Keratinocyte (primary cell): ENCODE data around the gene LMBR1.

ENCODE experiments used
- CTCF ChIP-seq, 3 experiments: IDR thresholded peaks in 1 of 3; conservative IDR thresholded peaks in 1 of 3; optimal IDR thresholded peaks in 1 of 3; 2 replicates in 2 of 3; 3 replicates in 1 of 3; pipeline versions ENCODE3 to v1.5.1; 2011; ENCODE audit warnings: low read length in 3 of 3, mild to moderate bottlenecking in 3 of 3, moderate library complexity in 2 of 3, control low read depth in 1 of 3, inconsistent platforms in 1 of 3; ENCODE audit not compliant: insufficient read depth in 2 of 3; ENCODE audit errors: extremely low read depth in 1 of 3
- EZH2 ChIP-seq: IDR thresholded peaks from one replicate; pipeline ENCODE4 v1.6.1; 2012; ENCODE audit warnings: inconsistent platforms, mild to moderate bottlenecking, low read length, moderate library complexity

GRCh38 chr7:156843157-156843556 is 49.8 kb downstream of the LMBR1 start:
- TF ChIP-seq CTCF (optimal IDR thresholded peaks at IDR 0.05 in 1 of 3, IDR thresholded peaks at IDR 0.05 in 1 of 3, conservative IDR thresholded peaks at IDR 0.05 in 1 of 3; ENCODE audit: extremely low read depth in 1 of 3, insufficient read depth in 2 of 3, low read length in 3 of 3) (no peak), EZH2 (no peak)
